Sigmoid colon (tissue), 4 donors: ENCODE data around the gene WASHC3.

Experiments used
- CTCF ChIP-seq, 4 experiments: fragments of 450-650 bp in 3 of 4; fragments of 200-600 bp in 1 of 4; IDR thresholded peaks; one replicate each; pipeline ENCODE4 v1.5.1; 2016 to 2019; ENCODE audit warnings: antibody characterized with exemption in 4 of 4, mild to moderate bottlenecking in 3 of 4, moderate library complexity in 2 of 4
- POLR2AphosphoS5 ChIP-seq, 4 donors: sonication (generic); formaldehyde crosslinking; IDR thresholded peaks; one replicate each; pipeline ENCODE4 v1.6.1; 2017; ENCODE audit warnings: antibody characterized with exemption in 4 of 4

GRCh38 chr12:102080842-102081241, 19.1 kb upstream of the WASHC3 start:
- no peak for TF ChIP-seq CTCF (IDR thresholded peaks at IDR 0.05)
- no peak for TF ChIP-seq POLR2AphosphoS5 (IDR thresholded peaks at IDR 0.05)
